ENCODE data around the gene C10orf105.

- TF ChIP-seq CTCF (IDR thresholded peaks at IDR 0.05) = no peak
- TF ChIP-seq EP300 (IDR thresholded peaks at IDR 0.05) = no peak
Observed at GRCh38 chr10:71755179-71755879, 35.8 kb upstream of the C10orf105 start.
